HepG2 (cell line): ENCODE data around the gene SESN1. TPM values are rescaled to one million over a fixed set of nuclear protein-coding genes. Genes with fewer than 3 reads are reported as not detected.

Experiments used
- ATAC-seq: fragments of 200-7000 bp; cut with Tn5 transposase; 3 replicates; pipeline ENCODE4 v1.9.1; 2020; ENCODE audit warnings: mild to moderate bottlenecking, moderate library complexity
- BruUV-seq: library from RNA; stranded (reverse); fragments of 400-500 nt; replicated peaks from 2 replicates; lab custom pipeline; 2021; lab: Mats Ljungman, UMichigan
- CTCF ChIA-PET: fragments of 300-600 bp; formaldehyde crosslinking; extraction: SDS; loops from one replicate; lab custom pipeline; 2021; ENCODE audit warnings: low total read pairs, inconsistent platforms, low intra/inter-chr PET ratio; lab: Yijun Ruan, JAX
- POLR2A ChIA-PET: fragments of 350-600 bp; sonication (Branson Sonifier 250); formaldehyde crosslinking; loops from one replicate; lab custom pipeline; 2020; ENCODE audit warnings: antibody characterized with exemption, inconsistent platforms; lab: Yijun Ruan, JAX
- DNase-seq: peaks from one replicate; pipeline ENCODE4 v3.0.0-alpha.2; 2015; ENCODE audit warnings: low spot score
- FAIRE-seq: peaks from 3 replicates; lab custom pipeline; 2011; peaks lifted over from hg19 to GRCh38; lab: Jason Lieb, UNC
- H2AFZ ChIP-seq: one replicate; pipeline ENCODE4 v1.6.1; 2011; ENCODE audit warnings: low read length, inconsistent platforms
- H3K27ac ChIP-seq: fragments of 300-600 bp; 3 replicates; pipeline ENCODE4 v1.8.0; 2011; ENCODE audit warnings: mixed run types, mild to moderate bottlenecking, mixed read lengths, low read length, inconsistent platforms; ENCODE audit not compliant: insufficient read depth; ENCODE audit errors: extremely low read length
- H3K27me3 ChIP-seq, 2 experiments: fragments of 200-600 bp in 1 of 2; 2 replicates in 1 of 2; 3 replicates in 1 of 2; pipeline versions ENCODE4 v1.6.0 to v1.8.0; 2011; ENCODE audit warnings: low read length in 2 of 2, mild to moderate bottlenecking in 2 of 2, moderate library complexity in 2 of 2, inconsistent platforms in 1 of 2; ENCODE audit not compliant: insufficient read depth in 2 of 2, control insufficient read depth in 1 of 2
- H3K36me3 ChIP-seq, 2 experiments: fragments of 200-600 bp in 1 of 2; replicated peaks in 1 of 2; 2 replicates in 1 of 2; 3 replicates in 1 of 2; pipeline versions ENCODE4 v1.5.1 to v1.8.0; 2011; ENCODE audit warnings: low read length in 2 of 2, inconsistent platforms in 1 of 2; ENCODE audit not compliant: insufficient read depth in 2 of 2, control insufficient read depth in 1 of 2
- H3K4me1 ChIP-seq: 2 replicates; pipeline ENCODE4 v1.5.1; 2012; ENCODE audit warnings: low read length, inconsistent platforms; ENCODE audit not compliant: insufficient read depth
- H3K4me2 ChIP-seq: 2 replicates; pipeline ENCODE4 v1.6.0; 2011; ENCODE audit warnings: low read depth, low read length, inconsistent platforms
- H3K4me3 ChIP-seq, 3 experiments: fragments of 200-600 bp in 1 of 3; sonication (generic), shearing (Covaris generic) in 1 of 3; replicated peaks in 1 of 3; 2 replicates each; pipeline ENCODE4 v1.5.1; 2011 to 2016; ENCODE audit warnings: low read length in 3 of 3, inconsistent platforms in 2 of 3, low read depth in 2 of 3, mild to moderate bottlenecking in 2 of 3, control low read depth in 1 of 3, mixed read lengths in 1 of 3; ENCODE audit not compliant: insufficient read depth in 1 of 3
- H3K79me2 ChIP-seq: one replicate; pipeline ENCODE4 v1.6.1; 2011; ENCODE audit warnings: low read length, inconsistent platforms; ENCODE audit not compliant: insufficient read depth
- H3K9ac ChIP-seq: 2 replicates; pipeline ENCODE4 v1.6.0; 2011; ENCODE audit warnings: mild to moderate bottlenecking, low read depth, low read length, inconsistent platforms; ENCODE audit not compliant: insufficient read depth
- H3K9me3 ChIP-seq: 2 replicates; pipeline ENCODE4 v1.5.1; 2012; ENCODE audit warnings: mild to moderate bottlenecking, low read length
- H4K20me1 ChIP-seq: 2 replicates; pipeline ENCODE4 v1.6.0; 2011; ENCODE audit warnings: inconsistent platforms, mild to moderate bottlenecking, low read length, moderate library complexity; ENCODE audit not compliant: insufficient read depth
- AHDC1 ChIP-seq: sonication (generic); formaldehyde crosslinking; IDR thresholded peaks from 2 replicates; pipeline ENCODE4 v1.5.1; 2020; ENCODE audit warnings: mild to moderate bottlenecking, missing genetic modification reagents, borderline replicate concordance
- BCL3 ChIP-seq: sonication (generic); formaldehyde crosslinking; IDR thresholded peaks from 2 replicates; pipeline ENCODE4 v1.5.1; 2020; ENCODE audit warnings: mild to moderate bottlenecking, missing genetic modification reagents, moderate library complexity
- CHD2 ChIP-seq: IDR thresholded peaks from 2 replicates; pipeline ENCODE4 v1.6.1; 2011; ENCODE audit warnings: low read depth, low read length, improper control_type of control experiment
- SRSF1 ChIP-seq: fragments of 200-400 bp; formaldehyde crosslinking; optimal IDR thresholded peaks from 2 replicates; pipeline ENCODE3; 2017; ENCODE audit warnings: mild to moderate bottlenecking, low read depth, low read length, moderate library complexity
- TRIM24 ChIP-seq: sonication (generic); formaldehyde crosslinking; IDR thresholded peaks from 2 replicates; pipeline ENCODE4 v1.8.0; 2022; ENCODE audit warnings: mild to moderate bottlenecking, missing genetic modification reagents
- ZNF205 ChIP-seq: IDR thresholded peaks from 2 replicates; pipeline ENCODE4 v1.6.1; 2018; ENCODE audit warnings: missing biosample characterization, missing genetic modification reagents
- ZNF432 ChIP-seq: sonication (generic); formaldehyde crosslinking; IDR thresholded peaks from 2 replicates; pipeline ENCODE4 v1.5.0; 2020; ENCODE audit warnings: missing genetic modification reagents, mild to moderate bottlenecking, borderline replicate concordance
- ZNF619 ChIP-seq: sonication (generic); formaldehyde crosslinking; IDR thresholded peaks from 2 replicates; pipeline ENCODE4 v1.4.0; 2020; ENCODE audit warnings: mild to moderate bottlenecking, missing genetic modification reagents
- ZNF724P ChIP-seq: sonication (generic); formaldehyde crosslinking; IDR thresholded peaks from 2 replicates; pipeline ENCODE4 v1.8.0; 2022; ENCODE audit warnings: missing genetic modification reagents, borderline replicate concordance
- ZNF883 ChIP-seq: sonication (generic); formaldehyde crosslinking; IDR thresholded peaks from 2 replicates; pipeline ENCODE4 v1.5.1; 2020; ENCODE audit warnings: mild to moderate bottlenecking, missing genetic modification reagents; ENCODE audit errors: not compliant biosample characterization
- WGBS: methylation state at CpG from one replicate; pipeline ENCODE4 v1.1.6; 2017; ENCODE audit warnings: low lambda C conversion rate; 5-methylcytosine and 5-hydroxymethylcytosine counted together
- in situ Hi-C: cut with HindIII; loops from 2 replicates; pipeline ENCODE4 v1.10.0; 2017; ENCODE audit warnings: low pct_unique_long_range_greater_than_20kb; ENCODE audit not compliant: extremely low pct_ligation_motif_present
- intact Hi-C: fragments of 100-400 bp; cut with micrococcal nuclease; formaldehyde crosslinking; loops from one replicate; pipeline ENCODE4 v1.10.0; 2022; ENCODE audit not compliant: unreplicated experiment
- polyA plus RNA-seq, 8 experiments: library from polyadenylated mRNA; depleted of rRNA in 3 of 8; stranded (reverse) in 7 of 8; unstranded in 1 of 8; fragments of >200 nt; fragmentation: Illumina TruSeq in 4 of 8; extraction: Trizol in 4 of 8; gene quantifications; 2 replicates each; pipeline versions ENCODE4 v1.2.1 to v1.2.3, GENCODE V29; 2011 to 2016; ENCODE audit warnings: low read depth in 4 of 8, missing spikeins in 1 of 8, mixed read lengths in 1 of 8; ENCODE audit not compliant: insufficient read depth in 1 of 8
- total RNA-seq, 5 experiments: library from RNA; depleted of rRNA; stranded (reverse); fragments of >200 nt; fragmentation: Illumina TruSeq; extraction: Trizol; gene quantifications; 2 replicates each; pipeline ENCODE4 v1.2.3, GENCODE V29; 2016; ENCODE audit warnings: low read depth in 1 of 5
- TF ChIP-seq, protein P1 (sequence below): sonication (generic); formaldehyde crosslinking; conservative IDR thresholded peaks from 2 replicates; pipeline ENCODE4 v1.8.0; 2022; ENCODE audit warnings: low read depth, missing genetic modification reagents
- TF ChIP-seq, protein P2 (sequence below): sonication (generic); formaldehyde crosslinking; conservative IDR thresholded peaks from 2 replicates; pipeline ENCODE4 v1.4.0; 2020; ENCODE audit warnings: missing genetic modification reagents

Gene SESN1
- total and polyA plus RNA-seq, 2 of the 13 experiments (the other 11 are each of a cell fraction or from before 2014, with no cell fraction given), result 24.9 to 44.7 TPM

- intact Hi-C loops (no loop called here), in situ Hi-C loops (no loop called here)
- no peaks in the 10 kb centered on the region for H3K36me3 ChIP-seq
- H3K9ac ChIP-seq, result no peak overlapping the region
- no TSS peak for BruUV-seq
- peak overlapping the region; percentile 63 for H3K4me2 ChIP-seq
- ATAC-seq (no peak), DNase-seq (no peak), FAIRE-seq (no peak)
- ChIA-PET CTCF (no interaction called here), POLR2A (no interaction called here)
- no peak overlapping the region for H3K27ac ChIP-seq
- H4K20me1 ChIP-seq, result no peaks in the 10 kb centered on the region
- no peak for TF ChIP-seq BCL3
- TF ChIP-seq, protein P1, sequence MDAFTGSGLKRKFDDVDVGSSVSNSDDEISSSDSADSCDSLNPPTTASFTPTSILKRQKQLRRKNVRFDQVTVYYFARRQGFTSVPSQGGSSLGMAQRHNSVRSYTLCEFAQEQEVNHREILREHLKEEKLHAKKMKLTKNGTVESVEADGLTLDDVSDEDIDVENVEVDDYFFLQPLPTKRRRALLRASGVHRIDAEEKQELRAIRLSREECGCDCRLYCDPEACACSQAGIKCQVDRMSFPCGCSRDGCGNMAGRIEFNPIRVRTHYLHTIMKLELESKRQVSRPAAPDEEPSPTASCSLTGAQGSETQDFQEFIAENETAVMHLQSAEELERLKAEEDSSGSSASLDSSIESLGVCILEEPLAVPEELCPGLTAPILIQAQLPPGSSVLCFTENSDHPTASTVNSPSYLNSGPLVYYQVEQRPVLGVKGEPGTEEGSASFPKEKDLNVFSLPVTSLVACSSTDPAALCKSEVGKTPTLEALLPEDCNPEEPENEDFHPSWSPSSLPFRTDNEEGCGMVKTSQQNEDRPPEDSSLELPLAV (CRISPR knock-in tag), result no peak
- no peak for TF ChIP-seq ZNF883 (CRISPR knock-in tag)
- no peak for TF ChIP-seq ZNF724P (CRISPR knock-in tag)
- TF ChIP-seq ZNF205 (CRISPR knock-in tag), result no peak
- no peak for TF ChIP-seq SRSF1
- TF ChIP-seq ZNF432 (CRISPR knock-in tag), result no peak
- no peak for TF ChIP-seq TRIM24
- TF ChIP-seq, protein P2, sequence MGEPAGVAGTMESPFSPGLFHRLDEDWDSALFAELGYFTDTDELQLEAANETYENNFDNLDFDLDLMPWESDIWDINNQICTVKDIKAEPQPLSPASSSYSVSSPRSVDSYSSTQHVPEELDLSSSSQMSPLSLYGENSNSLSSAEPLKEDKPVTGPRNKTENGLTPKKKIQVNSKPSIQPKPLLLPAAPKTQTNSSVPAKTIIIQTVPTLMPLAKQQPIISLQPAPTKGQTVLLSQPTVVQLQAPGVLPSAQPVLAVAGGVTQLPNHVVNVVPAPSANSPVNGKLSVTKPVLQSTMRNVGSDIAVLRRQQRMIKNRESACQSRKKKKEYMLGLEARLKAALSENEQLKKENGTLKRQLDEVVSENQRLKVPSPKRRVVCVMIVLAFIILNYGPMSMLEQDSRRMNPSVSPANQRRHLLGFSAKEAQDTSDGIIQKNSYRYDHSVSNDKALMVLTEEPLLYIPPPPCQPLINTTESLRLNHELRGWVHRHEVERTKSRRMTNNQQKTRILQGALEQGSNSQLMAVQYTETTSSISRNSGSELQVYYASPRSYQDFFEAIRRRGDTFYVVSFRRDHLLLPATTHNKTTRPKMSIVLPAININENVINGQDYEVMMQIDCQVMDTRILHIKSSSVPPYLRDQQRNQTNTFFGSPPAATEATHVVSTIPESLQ, result no peak
- no peak for TF ChIP-seq AHDC1 (CRISPR knock-in tag)
- TF ChIP-seq ZNF619 (CRISPR knock-in tag), result no peak
- TF ChIP-seq CHD2, result no peak
- 78% methylated on average over 5 of the region's 5 CpGs for WGBS
- no peaks in the 10 kb centered on the region; a peak in 2 of 5 replicates for H3K27me3 ChIP-seq
- no peak overlapping the region for H2AFZ ChIP-seq
- no peaks in the 10 kb centered on the region for H3K79me2 ChIP-seq
- H3K9me3 ChIP-seq, result no peaks in the 10 kb centered on the region
- peaks cover 30% of the 10 kb centered on the region for H3K4me1 ChIP-seq
- H3K4me3 ChIP-seq, result no peak overlapping the region
Observed at GRCh38 chr6:108966251-108966650, 128.4 kb downstream of the SESN1 start.
